Measurements from ENCODE around the gene GIPC2.

The GIPC2 gene

DNA sequence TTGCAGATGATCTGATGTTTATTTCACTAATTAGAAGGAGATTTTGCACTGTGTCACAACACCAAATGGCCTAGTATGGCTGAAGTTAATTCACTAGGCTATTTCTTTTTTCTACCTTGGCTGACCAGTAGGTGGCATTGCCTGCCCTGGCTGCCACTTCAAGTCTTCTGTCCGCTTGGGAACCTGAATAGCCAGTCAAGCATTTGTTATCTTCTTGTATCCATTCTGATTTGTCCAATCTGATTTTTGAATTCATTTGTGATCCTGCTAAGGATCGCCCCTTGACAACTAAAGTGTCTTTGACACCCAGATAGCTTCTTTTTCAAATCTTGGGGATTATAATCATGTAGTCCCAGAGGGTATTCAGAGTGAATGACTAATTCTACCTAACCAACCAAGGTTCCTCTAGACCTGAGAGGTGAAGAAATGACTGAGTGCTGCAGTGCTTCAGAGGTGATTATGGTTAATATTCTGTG, 99.4 kb downstream of the GIPC2 start:
- DNase-seq (ENCODE audit: low spot score) = no peak

DNA sequence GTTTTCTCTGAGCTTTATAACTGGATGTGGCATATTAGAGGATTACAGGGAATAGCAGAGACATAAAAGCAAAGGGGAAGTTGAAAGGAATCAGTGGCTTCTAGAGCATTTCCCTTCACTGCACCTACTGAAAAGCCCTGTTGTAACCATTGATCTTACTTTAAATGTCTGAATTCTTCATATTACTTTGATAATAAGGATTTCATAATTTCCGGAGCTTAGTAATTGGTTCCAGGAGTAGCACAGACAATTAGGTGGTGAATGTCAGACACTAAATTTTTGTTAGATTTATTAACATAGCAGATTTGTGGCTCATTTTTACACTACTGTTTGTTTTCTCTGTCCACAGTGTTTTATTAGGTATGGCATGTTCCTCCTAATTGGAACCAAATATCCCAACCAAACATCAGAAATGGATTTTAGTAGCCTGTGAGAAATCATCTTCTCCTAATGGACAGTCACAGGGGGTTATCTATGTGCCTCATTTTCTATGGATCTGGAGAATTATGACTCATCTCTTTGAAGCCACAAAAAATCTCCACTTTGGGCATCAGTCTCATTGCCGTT, 100.5 kb downstream of the GIPC2 start:
- no peak for DNase-seq (ENCODE audit: low spot score)

DNA sequence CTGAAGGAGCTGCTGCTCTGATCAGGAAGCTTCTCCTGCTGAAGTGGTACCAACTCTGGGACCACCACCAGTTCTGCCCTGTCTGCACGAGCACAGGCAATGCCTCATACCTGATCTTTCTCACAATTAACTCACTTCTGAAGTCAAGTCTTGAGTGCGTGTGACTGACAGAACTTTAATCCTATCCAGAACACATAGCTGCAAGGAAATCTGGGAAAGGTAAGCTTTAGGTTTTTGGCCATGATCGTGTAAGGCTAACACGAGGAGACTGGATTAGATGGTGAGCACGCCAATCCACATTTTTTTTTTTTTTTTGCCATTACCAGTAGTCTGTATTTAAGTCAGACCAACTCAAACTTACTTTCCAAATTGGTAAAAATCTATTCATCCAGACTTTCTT, 101.3 kb downstream of the GIPC2 start:
- DNase-seq (ENCODE audit: low spot score) = no peak

DNA sequence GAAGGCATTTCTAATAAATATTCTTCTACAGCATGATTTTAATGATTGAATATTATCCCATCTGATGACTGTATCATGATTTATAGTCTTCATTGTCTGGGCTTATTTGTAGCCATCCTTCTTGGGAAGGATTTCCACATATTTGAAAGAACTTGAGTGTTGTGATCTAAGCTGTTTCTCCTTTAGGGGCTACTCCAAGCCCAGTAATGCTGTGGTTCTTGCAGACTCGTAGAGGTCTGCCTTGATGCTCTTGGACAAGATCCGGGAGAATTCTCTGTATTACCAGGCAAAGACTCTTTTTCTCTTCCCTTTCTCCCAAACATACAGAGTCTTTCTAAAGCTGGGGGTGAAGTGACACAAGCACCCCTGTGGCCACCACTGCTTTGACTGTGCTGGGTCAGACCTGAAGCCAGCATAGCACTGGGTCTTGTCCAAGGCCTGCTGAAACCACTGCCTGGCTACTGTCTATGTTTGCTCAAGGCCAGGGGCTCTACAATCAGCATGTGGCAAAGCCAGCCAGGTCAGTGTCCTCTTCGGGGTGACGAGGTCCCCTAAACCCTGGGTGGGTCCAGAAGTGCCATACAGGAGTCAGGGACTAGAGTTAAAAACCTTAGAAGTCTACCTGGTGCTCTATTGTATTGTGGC, 107.4 kb downstream of the GIPC2 start:
- no peak for DNase-seq (ENCODE audit: low spot score)

DNA sequence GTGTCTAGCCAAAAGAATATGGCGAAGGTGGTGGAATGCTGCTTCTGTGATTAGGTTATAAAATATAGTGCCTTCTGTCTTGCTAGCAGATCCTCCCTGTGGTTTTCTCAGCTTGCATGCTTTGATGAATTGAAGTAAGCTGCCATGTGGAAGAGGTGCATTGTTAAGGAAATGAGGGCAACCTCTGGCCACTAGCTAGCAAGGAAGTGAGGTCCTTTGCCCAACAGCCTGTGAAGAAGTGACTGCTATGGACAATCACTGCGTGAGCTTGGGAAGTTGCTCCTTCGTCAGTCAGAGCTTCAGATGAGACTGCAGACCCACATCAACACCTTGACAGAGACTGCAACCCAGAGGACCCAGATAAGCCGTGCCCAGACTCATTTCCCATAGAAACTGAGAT, 109.4 kb downstream of the GIPC2 start:
- no peak for DNase-seq (ENCODE audit: low spot score)

DNA sequence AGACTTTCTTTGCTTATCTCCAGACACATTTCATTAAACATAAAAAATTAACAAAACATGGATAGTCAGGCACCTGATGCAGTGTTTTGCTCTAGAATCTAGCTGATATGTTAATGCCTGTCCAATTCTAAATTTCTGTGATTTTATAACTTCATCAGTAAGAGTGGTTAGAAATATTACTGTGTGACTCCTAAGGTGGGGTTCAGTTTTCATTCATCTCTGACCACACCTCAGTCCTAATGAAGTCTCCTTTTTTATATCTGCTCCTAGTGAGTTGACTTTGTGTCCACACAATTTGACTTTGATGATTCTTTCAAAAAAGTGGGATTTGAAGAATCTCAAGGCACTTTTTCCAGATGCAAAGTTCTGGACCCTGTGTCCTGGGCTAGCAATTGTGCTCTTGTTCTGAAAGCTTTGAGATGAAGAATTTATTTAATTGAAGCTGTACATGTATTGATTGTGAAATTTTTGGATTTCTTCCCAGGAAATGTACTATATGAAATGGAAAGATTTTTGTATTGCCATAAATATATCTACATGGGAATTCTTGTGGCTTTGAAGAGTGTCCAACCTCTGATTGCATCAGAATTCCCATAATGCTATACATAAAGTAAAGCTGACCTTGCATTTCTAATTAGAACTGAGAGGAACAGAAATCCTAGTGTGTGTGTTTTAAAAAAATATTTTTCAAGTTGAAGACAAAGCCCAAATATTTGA, 111.2 kb downstream of the GIPC2 start:
- DNase-seq (ENCODE audit: low spot score) = no peak

DNA sequence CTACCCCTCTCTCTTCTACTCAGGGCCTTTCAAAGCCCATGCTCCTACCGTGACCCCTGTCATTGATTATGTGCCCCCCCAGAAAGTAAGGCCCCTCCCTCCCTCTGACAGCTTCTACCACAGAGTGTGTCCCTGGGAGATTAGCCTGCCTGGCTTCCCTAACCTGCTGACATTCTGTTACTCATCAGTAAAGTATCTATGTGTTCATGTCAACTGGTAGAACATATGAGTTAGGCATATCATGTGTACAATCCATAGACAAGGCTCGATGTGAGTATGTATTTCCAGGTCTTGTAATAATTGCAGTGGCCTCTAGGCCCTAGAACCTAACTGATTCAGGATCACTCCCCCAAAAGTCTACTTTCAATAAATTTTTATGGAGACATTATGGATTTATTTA, 120.0 kb downstream of the GIPC2 start:
- no peak for DNase-seq (ENCODE audit: low spot score)

DNA sequence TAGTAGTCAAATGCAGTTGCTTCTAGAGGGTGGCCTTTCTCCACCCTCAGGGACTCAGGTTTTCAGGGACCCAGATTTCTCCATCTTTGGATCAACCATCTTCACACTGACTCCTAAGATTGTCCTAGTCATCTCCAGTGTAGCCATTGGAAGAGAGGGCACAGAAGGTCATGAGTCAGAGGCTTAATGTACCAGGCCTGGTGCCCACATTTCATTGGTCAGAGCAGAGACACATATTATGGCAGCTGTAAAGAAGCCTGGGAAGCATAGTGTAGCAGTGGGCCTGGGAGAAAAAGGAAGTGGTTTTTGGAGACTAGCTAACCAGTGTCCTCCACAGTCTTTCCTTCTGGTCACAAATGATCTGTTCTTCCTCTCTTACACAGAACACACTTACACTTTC, 122.5 kb downstream of the GIPC2 start:
- DNase-seq (ENCODE audit: low spot score) = no peak

DNA sequence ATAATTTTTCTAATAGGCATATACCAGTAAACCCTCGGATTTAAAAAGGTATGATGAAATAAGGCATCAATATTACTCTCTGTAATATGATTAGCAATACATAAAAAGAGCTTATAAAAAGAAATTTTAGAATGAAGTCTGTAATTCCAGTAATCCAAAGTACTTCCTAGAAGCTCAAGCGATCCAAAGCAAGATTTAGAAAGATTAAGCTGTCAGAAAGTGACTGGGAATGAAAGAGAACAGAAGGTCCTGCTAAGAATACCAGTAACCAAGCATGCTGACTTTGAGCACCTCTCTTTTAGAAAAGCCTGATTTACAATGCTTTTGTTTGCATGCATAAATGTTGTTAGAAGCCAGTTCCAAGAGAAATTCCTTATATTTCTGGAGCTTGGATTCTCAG, 125.1 kb downstream of the GIPC2 start:
- no peak for DNase-seq (ENCODE audit: low spot score)

DNA sequence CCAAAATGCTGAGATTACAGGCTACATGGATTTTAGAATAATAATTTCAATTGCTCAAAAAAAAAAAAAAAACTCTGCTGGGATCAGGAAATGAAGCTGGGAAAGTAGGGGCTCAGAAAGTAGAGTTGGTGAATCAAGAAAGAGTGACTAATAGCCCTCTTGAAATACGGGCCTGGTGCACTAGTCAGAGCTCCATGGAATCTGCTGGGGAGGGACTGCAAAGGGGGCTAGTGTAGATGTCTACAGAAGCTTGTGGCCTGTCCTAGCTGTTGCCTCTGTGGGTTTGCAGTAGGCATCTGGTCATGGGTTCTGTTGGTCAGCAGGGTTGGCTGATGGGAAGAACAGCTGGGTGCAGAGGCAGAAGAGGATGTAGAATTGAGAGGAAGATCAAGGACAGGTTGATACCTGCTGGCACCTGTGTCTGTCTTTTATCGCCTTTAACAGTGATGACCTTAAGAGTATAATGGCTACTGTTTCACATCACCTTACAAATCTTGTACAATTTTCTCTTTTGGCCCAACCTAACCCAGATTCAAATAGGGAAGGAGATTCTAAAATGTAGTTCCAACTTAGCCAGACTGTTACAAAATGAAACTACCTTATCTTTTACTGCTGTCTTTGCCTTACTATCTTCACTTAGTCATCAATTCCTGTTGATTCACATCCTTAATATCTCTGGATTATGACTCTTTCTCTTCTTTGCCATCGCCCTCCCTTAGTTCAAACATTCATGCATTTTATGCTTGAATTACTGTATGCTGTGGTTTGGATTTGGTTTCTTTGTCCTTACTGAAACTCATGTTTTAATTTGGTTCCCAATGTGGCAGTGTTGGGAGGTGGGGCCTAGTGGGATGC, 126.2 kb downstream of the GIPC2 start:
- DNase-seq (ENCODE audit: low spot score) = no peak

DNA sequence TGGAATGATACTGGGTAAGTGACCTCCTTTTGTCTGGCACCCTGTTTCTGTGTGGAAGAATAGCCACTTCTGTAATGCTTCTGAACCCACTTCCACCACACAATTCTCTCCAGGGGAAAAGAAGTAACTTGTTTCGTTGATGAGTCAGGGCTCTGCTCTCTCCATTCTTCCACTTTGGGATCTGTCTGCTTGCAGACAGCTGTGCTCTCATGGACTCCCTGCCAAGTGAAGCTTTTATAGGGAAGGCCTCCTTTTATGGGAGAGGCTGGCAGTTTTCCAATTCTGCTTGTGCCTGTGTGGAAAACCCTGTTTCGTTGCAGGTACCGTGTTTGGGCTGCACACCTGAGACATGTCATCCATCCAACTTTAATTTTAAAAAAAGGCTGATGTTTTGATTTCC, 130.7 kb downstream of the GIPC2 start:
- no peak for DNase-seq (ENCODE audit: low spot score)

DNA sequence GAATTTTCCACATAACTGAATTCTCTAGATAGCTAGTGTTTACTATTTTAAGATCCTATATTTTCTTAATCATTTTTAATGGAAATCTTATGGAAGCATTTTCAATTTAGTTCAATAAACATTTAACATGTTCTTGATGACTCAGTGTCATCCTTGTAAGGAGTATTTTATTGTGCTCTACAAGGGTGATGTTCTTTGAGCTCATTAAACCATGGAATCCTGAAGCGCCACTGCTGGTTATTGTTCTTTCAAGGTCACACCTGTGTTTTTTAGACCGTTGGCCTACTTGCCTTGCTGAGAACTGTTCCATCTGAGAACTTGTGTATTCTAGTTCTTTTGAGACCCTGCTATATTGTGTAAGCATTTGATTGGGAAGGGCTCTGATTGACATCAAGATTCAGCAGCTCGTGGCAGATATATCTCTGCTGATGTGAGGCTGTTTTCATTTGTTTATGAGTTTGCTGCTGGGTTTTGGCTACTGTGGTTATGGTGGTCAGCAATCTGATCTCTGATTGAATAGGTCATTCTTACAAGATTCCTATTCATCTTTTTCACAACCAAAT, 132.0 kb downstream of the GIPC2 start:
- DNase-seq (ENCODE audit: low spot score) = no peak

DNA sequence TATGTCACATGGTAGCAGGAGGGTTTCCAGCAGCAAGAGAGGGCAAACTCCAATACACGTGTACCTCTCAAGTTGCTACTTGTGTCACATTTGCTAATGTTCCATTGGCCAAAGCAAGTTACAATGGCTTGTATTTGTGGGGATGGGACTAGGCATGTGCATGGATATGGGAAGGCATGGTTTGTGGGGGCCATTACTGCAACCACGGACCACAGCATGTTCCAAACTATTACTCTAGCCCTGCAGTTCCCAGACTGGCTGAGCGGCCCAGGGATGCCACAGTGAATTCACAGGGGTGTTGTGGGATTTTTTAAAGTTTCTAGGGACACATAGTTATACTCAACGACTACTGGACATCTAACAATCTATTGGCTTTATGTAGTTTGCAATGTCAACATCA, 133.1 kb downstream of the GIPC2 start:
- DNase-seq (ENCODE audit: low spot score) = no peak

DNA sequence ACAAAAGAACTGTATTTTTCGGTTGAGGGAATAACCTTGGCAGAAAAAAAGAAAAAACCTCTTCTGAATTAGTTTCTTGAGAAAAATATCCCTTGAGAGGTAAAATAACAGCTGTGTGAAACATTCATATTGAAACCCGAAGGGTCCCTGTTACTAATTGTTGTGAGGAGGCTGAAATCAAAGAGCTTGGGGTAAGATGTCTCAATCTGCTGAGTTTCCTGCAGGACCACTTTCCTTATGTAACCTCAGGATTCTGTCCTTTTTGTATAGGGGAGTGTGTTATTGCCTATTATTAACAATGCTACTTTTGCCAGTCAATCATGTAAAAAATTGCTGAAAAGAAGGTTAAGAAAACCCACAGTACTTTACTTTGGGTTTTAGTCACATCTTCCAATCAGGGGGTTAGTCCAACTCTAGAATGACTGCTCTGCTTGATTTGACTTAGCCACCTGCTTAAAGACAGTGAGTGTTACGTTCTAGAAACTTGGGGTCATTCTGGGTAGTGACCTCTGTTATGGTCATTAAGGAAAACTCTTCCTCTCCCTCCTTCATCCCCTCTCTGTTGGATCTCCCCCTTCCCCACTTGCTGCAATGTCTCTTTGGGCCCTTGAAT, 138.8 kb downstream of the GIPC2 start:
- DNase-seq (ENCODE audit: low spot score) = no peak
